ENCODE results near the gene SMG9.

SMG9 gene

GRCh38 chr19:43784981-43785808 lies 30.4 kb upstream of the SMG9 start (continued):
- TF ChIP-seq PRDM4 (tag by site-specific recombination; IDR thresholded peaks at IDR 0.05) (no peak), PRDM2 (tag by site-specific recombination; IDR thresholded peaks at IDR 0.05; ENCODE audit: borderline replicate concordance) (no peak), REPIN1 (tag by site-specific recombination; IDR thresholded peaks at IDR 0.05; ENCODE audit: low read depth) (0 out of 2 replicates have a peak, but pooled peaks have one; percentile 69), GLI2 (tag by site-specific recombination; IDR thresholded peaks at IDR 0.05; ENCODE audit: borderline replicate concordance, low read depth) (no peak), ZNF148 (tag by site-specific recombination; IDR thresholded peaks at IDR 0.05; ENCODE audit: borderline replicate concordance) (no peak), ZNF596 (tag by site-specific recombination; IDR thresholded peaks at IDR 0.05) (no peak), ZBTB21 (tag by site-specific recombination; IDR thresholded peaks at IDR 0.05) (0 out of 2 replicates have a peak, but pooled peaks have one; percentile 28)

GRCh38 chr19:43784241-43784980 lies 29.6 kb upstream of the SMG9 start:
- ChIA-PET CTCF (interaction anchor here (0.6 to 15.3 kb wide), 29 partner anchors 8 to 1600 kb away, joined by 3 to 213 read pairs (median 5); partner anchors contain the start of genes IRGC and SMG9), POLR2A (interaction anchor here (0.6 to 1.9 kb wide), 4 partner anchors 13 to 39 kb away, joined by 3 to 10 read pairs (median 6); partner anchors contain the start of gene SMG9)
- Histone ChIP-seq H3K36me3 (ENCODE audit: control insufficient read depth in 2 of 2, insufficient read depth in 1 of 2, low read length in 2 of 2) (no peaks in the 10 kb centered on the region), H3K27ac (ENCODE audit: extremely low read depth, low read depth, low read length) (peak overlapping the region; percentile 28; the same call in 1 of the 2 replicates), H3K9me3 (ENCODE audit: control insufficient read depth, insufficient read depth, low read depth, low read length) (no peaks in the 10 kb centered on the region; the same call in 1 of the 2 replicates), H3K4me3 (ENCODE audit: low read depth, low read length) (no peak overlapping the region), H3K4me1 (ENCODE audit: control insufficient read depth, insufficient read depth, low read length) (no peaks in the 10 kb centered on the region; the same call in 1 of the 2 replicates)
- TF ChIP-seq ZNF645 (tag by site-specific recombination; IDR thresholded peaks at IDR 0.05) (no peak), ZNF658 (tag by site-specific recombination; IDR thresholded peaks at IDR 0.05) (no peak), ZNF133 (tag by site-specific recombination; IDR thresholded peaks at IDR 0.05) (no peak), ZNF146 (tag by site-specific recombination; IDR thresholded peaks at IDR 0.05) (no peak; the same call in 1 of the 2 replicates), ZNF837 (tag by site-specific recombination; IDR thresholded peaks at IDR 0.05) (no peak), ZNF16 (tag by site-specific recombination; IDR thresholded peaks at IDR 0.05; ENCODE audit: low read depth) (no peak), PRDM2 (tag by site-specific recombination; IDR thresholded peaks at IDR 0.05; ENCODE audit: borderline replicate concordance) (no peak), ZNF350 (tag by site-specific recombination; IDR thresholded peaks at IDR 0.05) (no peak)
